ENCODE results near the gene PIGZ. TPM values are rescaled to one million over a fixed set of nuclear protein-coding genes. Genes with fewer than 3 reads are reported as not detected.

Gene PIGZ
- total RNA-seq, 1 donor from 2014 or later, result 9.8 TPM

- Histone ChIP-seq H3K4me3 (no peak overlapping the region), H3K36me3 (no peaks in the 10 kb centered on the region), H3K27me3 (no peaks in the 10 kb centered on the region), H3K9me3 (no peaks in the 10 kb centered on the region), H3K4me1 (peaks cover 17% of the 10 kb centered on the region), H3K27ac (no peak overlapping the region)
- DNase-seq (ENCODE audit: extremely low spot score in 2 of 2), result no peak
- intact Hi-C loops (cut with DNase I), result loop anchor here (10.0 kb wide), 1 partner anchor 132 kb away; no protein-coding TSS in a partner anchor
- TF ChIP-seq POLR2A (IDR thresholded peaks at IDR 0.05) (no peak), CTCF (IDR thresholded peaks at IDR 0.05) (no peak), POLR2AphosphoS5 (IDR thresholded peaks at IDR 0.05; ENCODE audit: insufficient read depth in 1 of 2, low read depth in 1 of 2) (no peak)
Observed at GRCh38 chr3:196966526-196967401, 1.9 kb downstream of the PIGZ start.

GRCh38 chr3:196965804-196966173, 2.8 kb downstream of the PIGZ start:
- intact Hi-C loops (cut with DNase I), result loop anchor here (10.0 kb wide), 1 partner anchor 131 kb away; no protein-coding TSS in a partner anchor
- TF ChIP-seq POLR2A (IDR thresholded peaks at IDR 0.05), result no peak
- TF ChIP-seq CTCF (IDR thresholded peaks at IDR 0.05), result no peak
- TF ChIP-seq POLR2AphosphoS5 (IDR thresholded peaks at IDR 0.05; ENCODE audit: insufficient read depth in 1 of 2, low read depth in 1 of 2), result no peak
- no peaks in the 10 kb centered on the region for H3K36me3 ChIP-seq
- no peak overlapping the region for H3K27ac ChIP-seq
- no peak for DNase-seq (ENCODE audit: extremely low spot score in 2 of 2)
- H3K9me3 ChIP-seq, result no peaks in the 10 kb centered on the region
- no peak overlapping the region for H3K4me3 ChIP-seq
- no peaks in the 10 kb centered on the region for H3K27me3 ChIP-seq
- H3K4me1 ChIP-seq, result peaks cover 17% of the 10 kb centered on the region

- intact Hi-C loops (cut with DNase I), result loop anchor here (10.0 kb wide), 1 partner anchor 130 kb away; no protein-coding TSS in a partner anchor
- no peak overlapping the region for H3K4me3 ChIP-seq
- no peaks in the 10 kb centered on the region for H3K27me3 ChIP-seq
- H3K27ac ChIP-seq, result no peak overlapping the region
- no peaks in the 10 kb centered on the region for H3K36me3 ChIP-seq
- no peak for DNase-seq (ENCODE audit: extremely low spot score in 2 of 2)
- H3K9me3 ChIP-seq, result no peaks in the 10 kb centered on the region
- TF ChIP-seq CTCF (IDR thresholded peaks at IDR 0.05), result no peak
- TF ChIP-seq POLR2AphosphoS5 (IDR thresholded peaks at IDR 0.05; ENCODE audit: insufficient read depth in 1 of 2, low read depth in 1 of 2), result no peak
- H3K4me1 ChIP-seq, result peaks cover 17% of the 10 kb centered on the region
Observed at GRCh38 chr3:196965112-196965803, 3.4 kb downstream of the PIGZ start.

GRCh38 chr3:196963631-196963953, 5.0 kb downstream of the PIGZ start:
- no peak for TF ChIP-seq POLR2AphosphoS5 (IDR thresholded peaks at IDR 0.05; ENCODE audit: insufficient read depth in 1 of 2, low read depth in 1 of 2)
- no peak for TF ChIP-seq CTCF (IDR thresholded peaks at IDR 0.05)
- TF ChIP-seq POLR2A (IDR thresholded peaks at IDR 0.05), result no peak
- peaks cover 17% of the 10 kb centered on the region for H3K4me1 ChIP-seq
- H3K36me3 ChIP-seq, result no peaks in the 10 kb centered on the region
- no peaks in the 10 kb centered on the region for H3K27me3 ChIP-seq
- no peak overlapping the region for H3K27ac ChIP-seq
- H3K4me3 ChIP-seq, result no peak overlapping the region
- H3K9me3 ChIP-seq, result no peaks in the 10 kb centered on the region
- intact Hi-C loops (cut with DNase I), result loop anchor here (10.0 kb wide), 1 partner anchor 129 kb away; no protein-coding TSS in a partner anchor
- DNase-seq (ENCODE audit: extremely low spot score in 2 of 2), result no peak
